H1 (cell line): ENCODE data around the gene MARCHF10. TPM values are rescaled to one million over a fixed set of nuclear protein-coding genes. Genes with fewer than 3 reads are reported as not detected.

Experiments used
- CTCF ChIA-PET: fragments of 300-600 bp; sonication (Branson Sonifier 250); formaldehyde crosslinking; loops from one replicate; lab custom pipeline; 2021; ENCODE audit not compliant: partially characterized antibody; lab: Charles Lee
- POLR2A ChIA-PET: fragments of 300-600 bp; sonication (Branson Sonifier 250); formaldehyde crosslinking; loops from one replicate; lab custom pipeline; 2021; ENCODE audit warnings: inconsistent platforms; ENCODE audit not compliant: partially characterized antibody; lab: Charles Lee
- DNase-seq, 2 experiments: peaks; one replicate each; pipeline versions ENCODE4 v3.0.0 to v3.0.0-alpha.2; 2010 to 2022; ENCODE audit warnings: low spot score in 2 of 2, low read depth in 1 of 2, mixed read lengths in 1 of 2
- FAIRE-seq: peaks from 2 replicates; lab custom pipeline; 2011; peaks lifted over from hg19 to GRCh38; lab: Jason Lieb, UNC
- H2AFZ ChIP-seq: 2 replicates; pipeline ENCODE4 v1.8.1; 2012; ENCODE audit warnings: low read length, inconsistent platforms
- H2AK5ac ChIP-seq: 2 replicates; pipeline ENCODE4 v1.6.1; 2013; ENCODE audit warnings: low read depth, low read length
- H2BK120ac ChIP-seq: replicated peaks from 2 replicates; pipeline ENCODE3; 2013; ENCODE audit warnings: low read depth, low read length, inconsistent platforms
- H2BK12ac ChIP-seq: 2 replicates; pipeline ENCODE4 v1.6.1; 2013; ENCODE audit warnings: low read depth, low read length
- H2BK15ac ChIP-seq: 2 replicates; pipeline ENCODE4 v1.6.1; 2013; ENCODE audit warnings: low read length
- H2BK20ac ChIP-seq: 2 replicates; pipeline ENCODE4 v1.6.1; 2013; ENCODE audit warnings: low read length
- H2BK5ac ChIP-seq: 2 replicates; pipeline ENCODE4 v1.6.1; 2013; ENCODE audit warnings: low read depth, low read length
- H3K14ac ChIP-seq: 2 replicates; pipeline ENCODE4 v1.6.1; 2013; ENCODE audit warnings: inconsistent platforms; ENCODE audit not compliant: insufficient read length
- H3K18ac ChIP-seq: 2 replicates; pipeline ENCODE4 v1.6.1; 2013; ENCODE audit warnings: low read length; ENCODE audit errors: extremely low read depth
- H3K23ac ChIP-seq: 2 replicates; pipeline ENCODE4 v1.6.1; 2013; ENCODE audit warnings: inconsistent platforms; ENCODE audit not compliant: insufficient read length
- H3K23me2 ChIP-seq: 2 replicates; pipeline ENCODE4 v1.6.1; 2013; ENCODE audit warnings: low read depth, low read length
- H3K27ac ChIP-seq: 2 replicates; pipeline ENCODE4 v1.6.1; 2011; ENCODE audit warnings: low read depth, low read length, inconsistent platforms
- H3K27me3 ChIP-seq, 4 experiments: replicated peaks in 1 of 4; 1 replicate in 1 of 4; 2 replicates in 3 of 4; pipeline versions ENCODE4 v1.6.1 to v1.8.1; 2011 to 2013; ENCODE audit warnings: low read length in 3 of 4, mild to moderate bottlenecking in 3 of 4, inconsistent platforms in 2 of 4, mixed read lengths in 2 of 4, moderate library complexity in 1 of 4; ENCODE audit not compliant: control insufficient read depth in 3 of 4, insufficient read depth in 3 of 4; ENCODE audit errors: extremely low read depth in 1 of 4
- H3K36me3 ChIP-seq, 4 experiments: 2 replicates each; pipeline versions ENCODE4 v1.6.1 to v1.8.1; 2011 to 2013; ENCODE audit warnings: mild to moderate bottlenecking in 4 of 4, low read length in 3 of 4, moderate library complexity in 2 of 4, control low read depth in 1 of 4, inconsistent platforms in 1 of 4; ENCODE audit not compliant: insufficient read depth in 4 of 4, control insufficient read depth in 2 of 4
- H3K4ac ChIP-seq: replicated peaks from 2 replicates; pipeline ENCODE3; 2013; ENCODE audit warnings: low read length, low read depth, mixed read lengths, inconsistent platforms; ENCODE audit not compliant: insufficient read length
- H3K4me1 ChIP-seq, 4 experiments: replicated peaks in 1 of 4; 1 replicate in 1 of 4; 2 replicates in 3 of 4; pipeline versions ENCODE4 v1.6.1 to v1.8.1; 2011 to 2013; ENCODE audit warnings: low read length in 3 of 4, inconsistent platforms in 2 of 4, mixed read lengths in 1 of 4; ENCODE audit not compliant: insufficient read depth in 4 of 4, control insufficient read depth in 3 of 4
- H3K4me2 ChIP-seq, 2 experiments: 2 replicates each; pipeline versions ENCODE4 v1.6.1 to v1.8.1; 2011 to 2013; ENCODE audit warnings: low read depth in 2 of 2, low read length in 2 of 2, control low read depth in 1 of 2, inconsistent platforms in 1 of 2, mild to moderate bottlenecking in 1 of 2; ENCODE audit not compliant: insufficient read depth in 1 of 2
- H3K4me3 ChIP-seq, 4 experiments: fragments of 200-600, 300-600 bp in 1 of 4; sonication (generic), shearing (Covaris generic), sonication (Bioruptor Twin) in 1 of 4; 2 replicates each; pipeline versions ENCODE4 v1.5.1 to v1.8.1; 2011 to 2016; ENCODE audit warnings: low read length in 4 of 4, low read depth in 3 of 4, control low read depth in 2 of 4, inconsistent platforms in 2 of 4, mild to moderate bottlenecking in 2 of 4, mixed read lengths in 1 of 4, moderate library complexity in 1 of 4; ENCODE audit not compliant: insufficient read depth in 2 of 4; ENCODE audit errors: extremely low read depth in 1 of 4
- H3K56ac ChIP-seq: replicated peaks from 2 replicates; pipeline ENCODE3; 2013; ENCODE audit warnings: low read depth, mild to moderate bottlenecking, mixed read lengths, low read length, inconsistent platforms; ENCODE audit not compliant: insufficient read length
- H3K79me1 ChIP-seq: 2 replicates; pipeline ENCODE4 v1.6.1; 2013; ENCODE audit warnings: low read depth, low read length, control low read depth
- H3K79me2 ChIP-seq, 2 experiments: 2 replicates each; pipeline versions ENCODE4 v1.6.1 to v1.8.1; 2012 to 2013; ENCODE audit warnings: low read length in 2 of 2, mild to moderate bottlenecking in 2 of 2, inconsistent platforms in 1 of 2; ENCODE audit not compliant: insufficient read depth in 2 of 2, control insufficient read depth in 1 of 2
- H3K9ac ChIP-seq, 4 experiments: replicated peaks in 1 of 4; 1 replicate in 1 of 4; 2 replicates in 3 of 4; pipeline versions ENCODE4 v1.6.1 to v1.8.1; 2011 to 2013; ENCODE audit warnings: low read depth in 3 of 4, low read length in 3 of 4, control low read depth in 2 of 4, mild to moderate bottlenecking in 2 of 4, moderate library complexity in 2 of 4, inconsistent platforms in 1 of 4; ENCODE audit errors: extremely low read depth in 1 of 4
- H3K9me3 ChIP-seq, 2 experiments: 2 replicates each; pipeline versions ENCODE4 v1.6.1 to v1.8.1; 2012 to 2013; ENCODE audit warnings: mild to moderate bottlenecking in 2 of 2, moderate library complexity in 2 of 2, control low read depth in 1 of 2, inconsistent platforms in 1 of 2, low read depth in 1 of 2, low read length in 1 of 2, mixed read lengths in 1 of 2; ENCODE audit not compliant: insufficient read depth in 2 of 2
- H4K20me1 ChIP-seq, 2 experiments: replicated peaks in 1 of 2; 2 replicates each; pipeline versions ENCODE3 to v1.8.1; 2011 to 2013; ENCODE audit warnings: inconsistent platforms in 2 of 2, low read length in 2 of 2, mild to moderate bottlenecking in 1 of 2; ENCODE audit not compliant: insufficient read depth in 2 of 2, control insufficient read depth in 1 of 2
- H4K5ac ChIP-seq: 2 replicates; pipeline ENCODE4 v1.6.1; 2013; ENCODE audit warnings: low read length, low read depth, mixed read lengths, inconsistent platforms; ENCODE audit not compliant: insufficient read length
- H4K8ac ChIP-seq: 2 replicates; pipeline ENCODE4 v1.8.0; 2013; ENCODE audit warnings: mild to moderate bottlenecking, moderate library complexity, low read length, inconsistent platforms; ENCODE audit not compliant: insufficient read depth; ENCODE audit errors: extremely low read depth
- H4K91ac ChIP-seq: replicated peaks from 2 replicates; pipeline ENCODE3; 2013; ENCODE audit warnings: low read length, mixed read lengths, inconsistent platforms; ENCODE audit not compliant: insufficient read length
- CEBPB ChIP-seq: IDR thresholded peaks from 2 replicates; pipeline ENCODE4 v1.6.1; 2012; ENCODE audit warnings: low read depth, low read length
- MAX ChIP-seq: IDR thresholded peaks from 2 replicates; pipeline ENCODE4 v1.6.1; 2012; ENCODE audit warnings: inconsistent platforms
- POLR2A ChIP-seq, 2 experiments: IDR thresholded peaks; 1 replicate in 1 of 2; 2 replicates in 1 of 2; pipeline ENCODE4 v1.6.1; 2011; ENCODE audit warnings: low read depth in 2 of 2, low read length in 2 of 2, mild to moderate bottlenecking in 2 of 2; ENCODE audit errors: control extremely low read depth in 1 of 2
- POU5F1 ChIP-seq: IDR thresholded peaks from 2 replicates; pipeline ENCODE4 v1.6.1; 2011; ENCODE audit warnings: low read depth, mild to moderate bottlenecking, low read length, moderate library complexity
- RBBP5 ChIP-seq: IDR thresholded peaks from 2 replicates; pipeline ENCODE4 v1.7.1; 2012; ENCODE audit warnings: low read depth, mild to moderate bottlenecking, inconsistent platforms, low read length, moderate library complexity, borderline replicate concordance
- SIN3A ChIP-seq, 2 experiments: IDR thresholded peaks in 1 of 2; conservative IDR thresholded peaks in 1 of 2; 2 replicates each; pipeline ENCODE4 v1.6.1; 2011 to 2012; ENCODE audit warnings: low read length in 2 of 2, improper control_type of control experiment in 1 of 2, low read depth in 1 of 2, mild to moderate bottlenecking in 1 of 2
- SP4 ChIP-seq: IDR thresholded peaks from 2 replicates; pipeline ENCODE4 v1.6.1; 2012; ENCODE audit warnings: low read length, inconsistent platforms
- USF2 ChIP-seq: IDR thresholded peaks from 2 replicates; pipeline ENCODE4 v1.6.1; 2011; ENCODE audit warnings: low read length, improper control_type of control experiment
- WGBS, 2 experiments: shearing (Covaris generic) in 1 of 2; methylation state at CpG; one replicate each; pipeline versions ENCODE4 v1.1.6 to v1.1.7; 2013 to 2015; ENCODE audit warnings: low lambda C conversion rate in 2 of 2, mixed read lengths in 2 of 2, inconsistent platforms in 1 of 2, low coverage in 1 of 2, missing lambda C conversion rate in 1 of 2; ENCODE audit not compliant: insufficient replicate concordance in 2 of 2, insufficient coverage in 1 of 2, insufficient read length in 1 of 2; ENCODE audit errors: extremely low coverage in 1 of 2, missing lambda C conversion rate in 1 of 2; 5-methylcytosine and 5-hydroxymethylcytosine counted together
- polyA plus RNA-seq, 7 experiments: library from polyadenylated mRNA; depleted of rRNA in 3 of 7; stranded (reverse) in 5 of 7; unstranded in 2 of 7; fragments of >200 nt in 5 of 7; fragments of 200-250 nt in 2 of 7; gene quantifications; 1 replicate in 5 of 7; 2 replicates in 1 of 7; 4 replicates in 1 of 7; pipeline versions ENCODE4 v1.2.1 to v1.2.3, GENCODE V29; 2011 to 2013; ENCODE audit warnings: missing spikeins in 2 of 7, mixed read lengths in 2 of 7
- total RNA-seq: library from RNA; stranded (reverse); fragmentation: NEBNext Ultra II Directional; extraction: Animal tissue kit (Norgen Biotek cat#: 25700); gene quantifications from 2 replicates; pipeline ENCODE4 v1.2.1, GENCODE V29; 2021

Gene MARCHF10
- total and polyA plus RNA-seq, 2 of the 8 experiments (the other 6 are each of a cell fraction or from before 2014, with no cell fraction given): 0.48 to 0.73 TPM

- Histone ChIP-seq H3K79me2 (no peaks in the 10 kb centered on the region; a peak in 1 of 4 replicates), H3K23ac (no peak overlapping the region), H3K79me1 (no peaks in the 10 kb centered on the region; the same call in 1 of the 2 replicates), H4K8ac (no peak overlapping the region), H3K4ac (no peak overlapping the region), H2AK5ac (peak overlapping the region; percentile 2; the same call in 1 of the 2 replicates), H2BK15ac (peak overlapping the region; percentile 6), H2AFZ (no peak overlapping the region), H3K14ac (no peak overlapping the region), H4K5ac (no peak overlapping the region), H3K9me3 (no peaks in the 10 kb centered on the region), H3K27me3 (peaks cover 0 to 6% (median 3%) of the 10 kb centered on the region in 4 experiments; a peak in 1 of 7 replicates), H4K91ac (no peak overlapping the region), H3K56ac (no peak overlapping the region), H3K18ac (peak overlapping the region; percentile 71), H3K27ac (no peak overlapping the region; the same call in 1 of the 2 replicates), H3K4me1 (peaks cover 0 to 16% (median 12%) of the 10 kb centered on the region in 4 experiments; a peak in 6 of 7 replicates), H3K9ac (no peak overlapping the region), H2BK12ac (peak overlapping the region; percentile 87; the same call in 1 of the 2 replicates), H2BK120ac (no peak overlapping the region), H4K20me1 (no peaks in the 10 kb centered on the region), H2BK20ac (peak overlapping the region; percentile 62; the same call in 1 of the 2 replicates), H3K36me3 (no peaks in the 10 kb centered on the region), H3K4me3 (peak overlapping the region in 1 of 4 experiments; percentile 76; a peak in 2 of 8 replicates), H3K23me2 (peaks cover 11% of the 10 kb centered on the region), H2BK5ac (0 out of 2 replicates have a peak overlapping the region, but pooled peaks have one; percentile 13), H3K4me2 (peak overlapping the region; percentile 68 to 97; a peak in 2 of 4 replicates)
- FAIRE-seq (no peak), DNase-seq (no peak)
- 91% methylated on average over 18 of the region's 19 CpGs; no CpG with 5 or more reads in 1 of the 2 experiments for WGBS, 2 experiments
- POLR2A ChIA-PET: interaction anchor here (0.7 to 1.6 kb wide), 4 partner anchors 12 to 25 kb away, joined by 3 to 4 read pairs (median 3); no protein-coding TSS in a partner anchor
- CTCF ChIA-PET: interaction anchor here (0.8 to 1.6 kb wide), 6 partner anchors 17 to 49 kb away, joined by 3 to 7 read pairs (median 4); no protein-coding TSS in a partner anchor
- no peak for TF ChIP-seq USF2
- no peak for TF ChIP-seq POU5F1
- no peak for TF ChIP-seq SIN3A (conservative IDR thresholded peaks at IDR 0.05 in 1 of 2, IDR thresholded peaks at IDR 0.05 in 1 of 2; ENCODE audit: low read depth in 1 of 2, low read length in 2 of 2)
- no peak for TF ChIP-seq SP4
- no peak for TF ChIP-seq POLR2A (IDR thresholded peaks at IDR 0.05; ENCODE audit: control extremely low read depth in 1 of 2, low read depth in 2 of 2, low read length in 2 of 2)
- no peak for TF ChIP-seq MAX
- TF ChIP-seq CEBPB: no peak
- TF ChIP-seq RBBP5: no peak
Measured at GRCh38 chr17:62653826-62654761, 154.0 kb downstream of the MARCHF10 start.
